Fibroblast of mammary gland (primary cell): Measurements from ENCODE around the gene USHBP1.
A peak's percentile ranks its signal among the peaks of the same experiment; 100 is the strongest.

Source experiments
- DNase-seq: peaks from one replicate; pipeline ENCODE4 v3.0.0-alpha.2; 2010; ENCODE audit warnings: low read depth
- H3K4me3 ChIP-seq: 2 replicates; pipeline ENCODE4 v1.5.1; 2011; ENCODE audit warnings: low read depth, mild to moderate bottlenecking, low read length, moderate library complexity; ENCODE audit not compliant: control insufficient read depth
- CTCF ChIP-seq: conservative IDR thresholded peaks from 2 replicates; pipeline ENCODE4 v1.5.1; 2011; ENCODE audit warnings: low read depth, low read length, inconsistent platforms; ENCODE audit not compliant: control insufficient read depth, insufficient read depth

USHBP1 gene

GRCh38 chr19:17294051-17294891 lies 29.7 kb upstream of the USHBP1 start:
- DNase-seq = no peak
- TF ChIP-seq CTCF = no peak
- H3K4me3 ChIP-seq = no peak overlapping the region

GRCh38 chr19:17293605-17294004 lies 29.1 kb upstream of the USHBP1 start:
- H3K4me3 ChIP-seq = no peak overlapping the region

GRCh38 chr19:17292301-17293074 lies 27.9 kb upstream of the USHBP1 start:
- peak; percentile 88 for TF ChIP-seq CTCF
- peak overlapping the region; percentile 69 for H3K4me3 ChIP-seq
- DNase-seq = peak; percentile 91

More at GRCh38 chr19:17293605-17294004, 29.1 kb upstream of the USHBP1 start:
- no peak for TF ChIP-seq CTCF
- DNase-seq = no peak

- peak; percentile 93 for DNase-seq
- TF ChIP-seq CTCF = no peak
- no peak overlapping the region for H3K4me3 ChIP-seq
These were observed 24.9 kb upstream of the USHBP1 start for GRCh38 chr19:17289489-17289888.

- no peak for DNase-seq
- TF ChIP-seq CTCF = no peak
- no peak overlapping the region for H3K4me3 ChIP-seq
These were observed 22.2 kb upstream of the USHBP1 start for GRCh38 chr19:17286752-17287151.

GRCh38 chr19:17286263-17286662 lies 21.7 kb upstream of the USHBP1 start:
- DNase-seq = no peak
- no peak for TF ChIP-seq CTCF
- H3K4me3 ChIP-seq = no peak overlapping the region
